HG02763 (cell line): ENCODE results near the gene SGCG.

ENCODE experiments used
- ATAC-seq: cut with Tn5 transposase; IDR thresholded peaks from one replicate; pipeline ENCODE4 v1.9.1; 2021; ENCODE audit warnings: mild to moderate bottlenecking, moderate library complexity; ENCODE audit not compliant: unreplicated experiment

Gene SGCG

GRCh38 chr13:23323946-23324709 is 143.3 kb downstream of the SGCG start:
- ATAC-seq: no peak

DNA sequence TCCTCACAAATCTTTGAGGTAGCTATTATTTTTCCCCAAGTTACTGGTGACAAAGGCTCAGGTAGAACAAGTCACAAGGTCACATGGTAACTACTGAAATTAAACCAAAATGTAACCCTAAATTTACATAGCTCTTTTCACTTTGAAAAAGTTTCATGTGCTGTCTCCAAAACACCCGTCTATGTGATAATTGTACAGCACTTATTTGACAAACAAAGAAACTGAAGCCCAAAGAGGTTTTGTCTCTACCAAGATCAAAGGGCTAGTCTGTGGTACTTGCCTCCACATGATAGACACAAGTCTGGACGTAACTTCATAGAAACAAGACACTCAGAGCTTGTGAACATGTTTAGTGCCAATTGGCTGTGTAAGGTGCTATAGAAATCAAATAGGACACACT is 144.4 kb downstream of the SGCG start:
- no peak for ATAC-seq

GRCh38 chr13:23330356-23330755 is 149.6 kb downstream of the SGCG start:
- ATAC-seq: no peak

DNA sequence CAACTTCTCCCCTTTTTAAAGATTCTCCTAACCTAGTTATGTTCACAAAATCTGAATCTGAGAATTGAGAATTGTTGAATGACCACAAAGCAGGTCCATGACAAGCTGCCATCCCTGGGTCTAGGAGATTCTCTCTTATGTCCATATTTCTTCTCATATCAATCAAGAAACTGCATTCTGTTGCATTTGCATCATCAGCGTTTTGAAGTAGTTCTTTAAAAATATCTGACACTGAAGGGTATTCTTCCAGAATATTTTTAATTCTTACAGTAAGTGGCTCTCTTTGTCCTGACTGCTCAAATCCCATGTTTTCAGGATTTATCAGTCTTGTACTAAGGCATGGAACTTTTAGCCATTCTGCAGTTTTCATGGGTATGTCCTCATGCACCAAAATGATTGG is 158.4 kb downstream of the SGCG start:
- no peak for ATAC-seq

DNA sequence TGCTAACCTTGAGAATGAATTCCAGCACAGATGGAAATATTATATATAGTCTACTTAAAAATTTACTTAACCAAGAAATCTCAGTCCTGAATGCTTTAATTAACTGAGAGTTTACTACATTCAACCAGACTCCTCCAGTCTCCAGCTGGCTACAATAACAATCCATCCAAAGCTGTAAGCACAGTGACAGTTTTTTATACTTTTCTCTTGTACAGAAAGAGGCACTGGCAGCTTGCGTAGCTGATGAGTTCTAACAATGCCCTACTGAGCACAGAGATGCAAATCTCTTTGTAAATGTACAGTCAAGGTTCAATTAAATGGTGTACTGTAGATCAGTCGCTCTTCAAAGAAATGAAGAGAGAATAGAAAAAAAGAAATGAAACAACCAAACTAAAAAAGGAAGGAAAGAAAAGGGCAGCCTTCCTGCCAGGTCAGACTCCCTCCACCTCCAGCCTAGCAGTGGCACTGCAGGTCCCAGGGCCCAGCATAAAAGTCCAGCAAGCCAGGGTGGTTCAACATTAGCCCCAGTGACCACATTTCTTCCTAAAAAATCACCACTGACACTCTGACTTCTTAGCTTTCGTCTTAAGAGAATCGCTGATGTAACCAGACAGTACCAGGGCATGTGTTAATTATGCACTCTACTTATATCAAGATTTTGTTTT is 164.3 kb downstream of the SGCG start:
- ATAC-seq: no peak

DNA sequence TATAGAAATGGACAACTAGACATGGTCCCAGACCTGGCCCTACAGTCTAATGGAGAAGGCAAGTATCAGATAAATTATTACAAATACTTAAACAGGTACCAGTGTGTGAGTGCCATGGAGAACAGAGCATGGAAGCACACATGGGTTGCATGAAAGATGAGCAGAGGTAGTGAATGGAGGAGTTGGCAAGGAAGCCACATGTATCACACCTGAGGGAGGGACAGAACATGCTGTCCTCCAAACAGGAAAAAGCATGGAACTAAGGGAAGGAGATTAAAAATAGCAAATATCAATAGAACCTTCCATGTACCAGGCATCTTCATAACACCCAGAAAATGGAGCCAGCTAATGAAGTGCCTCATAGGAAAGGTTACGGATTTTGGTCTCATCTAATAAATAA is 166.8 kb downstream of the SGCG start:
- ATAC-seq: no peak

- no peak for ATAC-seq
These were observed 167.7 kb downstream of the SGCG start for GRCh38 chr13:23348262-23349127.

- ATAC-seq: no peak
These were observed 168.6 kb downstream of the SGCG start for GRCh38 chr13:23349161-23349897.

GRCh38 chr13:23350009-23350408 is 169.2 kb downstream of the SGCG start:
- no peak for ATAC-seq

GRCh38 chr13:23352161-23352560 is 171.4 kb downstream of the SGCG start:
- no peak for ATAC-seq

- ATAC-seq: no peak
These were observed 173.7 kb downstream of the SGCG start for GRCh38 chr13:23354520-23354919.

DNA sequence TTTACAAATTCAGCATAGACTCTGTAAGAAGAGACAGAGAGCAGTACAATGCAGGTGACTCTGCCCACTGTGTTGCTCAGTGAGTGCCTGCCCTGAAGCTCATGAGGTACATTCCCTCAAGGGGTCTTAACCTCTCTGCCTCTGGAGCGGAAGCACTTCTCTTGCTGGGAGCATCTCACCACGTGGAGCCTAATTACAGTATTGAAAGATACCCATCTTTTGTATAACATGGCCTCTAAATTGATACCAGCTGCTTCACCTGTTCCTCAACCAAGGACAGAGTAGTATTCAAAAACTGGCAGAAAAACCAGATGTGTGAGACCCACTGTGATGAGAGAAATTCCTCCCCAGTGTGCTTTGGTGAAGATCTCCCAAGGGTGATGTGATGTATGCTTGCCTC is 175.6 kb downstream of the SGCG start:
- ATAC-seq: no peak

DNA sequence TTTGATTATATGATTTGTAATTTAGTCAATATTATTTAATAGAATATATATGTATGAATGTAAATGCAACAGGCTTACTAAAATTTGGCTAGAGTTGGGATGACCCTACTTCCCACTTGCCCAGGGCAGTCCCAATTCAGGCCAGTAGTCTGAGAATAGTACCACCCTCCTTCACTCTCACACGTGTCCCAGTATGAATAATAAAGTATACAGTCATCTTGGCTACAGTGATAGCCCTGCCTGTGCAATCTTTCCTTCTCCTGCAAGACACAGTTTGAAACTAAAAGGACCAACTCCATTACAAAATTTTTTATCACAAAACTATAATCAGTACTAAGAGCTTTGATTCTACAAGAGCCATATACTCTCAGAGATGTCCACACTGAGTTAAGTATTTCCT is 176.6 kb downstream of the SGCG start:
- no peak for ATAC-seq

DNA sequence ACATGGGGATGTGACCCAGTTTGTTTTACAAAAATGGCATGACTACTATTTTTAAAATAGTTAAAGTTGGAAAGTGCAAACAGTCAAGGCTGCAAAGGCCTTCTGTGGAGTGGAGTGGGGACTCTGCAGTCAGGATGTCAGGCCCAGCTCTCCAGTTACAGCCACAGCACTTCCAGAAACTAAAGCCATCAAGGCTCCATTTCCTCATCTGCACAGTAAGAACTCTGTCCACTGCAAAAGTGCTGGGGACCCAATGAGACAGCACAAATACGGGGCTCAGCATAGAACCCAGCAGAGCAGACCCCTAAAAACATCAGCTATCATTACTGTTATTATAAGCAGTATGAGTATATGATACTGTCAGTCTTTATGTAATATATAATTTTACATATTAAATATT is 179.1 kb downstream of the SGCG start:
- ATAC-seq: no peak

DNA sequence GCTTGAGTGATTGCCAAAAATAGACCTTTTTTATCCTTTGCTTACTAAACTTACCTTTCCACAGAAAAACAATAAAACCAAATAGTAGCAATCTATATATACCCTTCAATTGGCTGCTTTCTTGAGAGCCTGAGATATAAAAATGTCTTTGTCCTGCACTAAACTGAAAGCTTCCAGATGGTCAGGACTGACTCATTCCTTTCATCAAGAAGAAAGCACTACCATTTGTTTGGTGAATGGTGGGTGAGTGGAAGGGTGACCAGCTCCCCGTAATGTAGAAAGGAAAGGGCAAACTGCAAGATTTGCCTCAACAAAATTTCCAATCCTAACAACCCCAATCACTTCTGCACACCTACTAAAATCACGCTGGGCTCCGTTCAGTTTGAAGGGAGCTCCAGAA is 184.9 kb downstream of the SGCG start:
- ATAC-seq: no peak

- ATAC-seq: no peak
These were observed 187.1 kb downstream of the SGCG start for GRCh38 chr13:23367907-23368306.

DNA sequence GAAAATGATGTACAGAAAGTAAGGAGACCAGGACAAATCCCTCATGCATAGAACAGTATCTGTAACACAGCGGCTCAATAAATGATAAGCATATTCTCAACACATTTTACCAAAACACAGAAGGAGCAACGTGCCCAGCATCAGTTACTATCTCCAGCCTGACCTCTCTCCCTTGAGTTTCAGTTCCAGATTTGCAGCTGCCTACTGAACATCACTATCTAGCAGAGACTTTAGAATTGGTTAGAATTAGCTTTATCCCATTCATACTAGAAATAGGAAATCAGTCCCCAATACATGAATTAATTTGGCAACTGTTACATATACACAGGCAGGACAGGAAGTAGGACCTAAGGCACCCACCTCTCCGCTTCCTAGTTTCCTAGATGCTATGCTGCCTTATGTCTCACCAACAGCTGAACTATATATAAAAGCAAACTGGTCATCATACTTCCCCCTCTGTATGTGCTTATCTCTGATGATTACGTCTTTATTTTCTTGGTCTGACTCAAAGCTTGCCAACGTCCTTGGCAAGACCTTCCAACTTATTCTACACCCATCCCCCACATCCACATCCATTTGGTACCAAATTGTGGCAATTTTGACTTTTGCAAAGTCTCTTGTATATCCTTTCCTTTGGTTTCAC is 191.6 kb downstream of the SGCG start:
- ATAC-seq: no peak
